Liver (tissue), 3 donors: ENCODE data around the gene TBC1D5.

Experiments used
- ATF3 ChIP-seq: IDR thresholded peaks from 2 replicates; pipeline ENCODE4 v1.6.1; 2016; ENCODE audit warnings: antibody characterized with exemption
- EGR1 ChIP-seq, 2 donors: IDR thresholded peaks; 2 replicates each; pipeline ENCODE4 v1.6.1; 2016 to 2018; ENCODE audit warnings: antibody characterized with exemption in 2 of 2, low read depth in 2 of 2
- FOXA1 ChIP-seq: IDR thresholded peaks from 2 replicates; pipeline ENCODE4 v1.6.1; 2016; ENCODE audit warnings: antibody characterized with exemption
- GABPA ChIP-seq, 2 donors: IDR thresholded peaks in 1 of 2; conservative IDR thresholded peaks in 1 of 2; 2 replicates each; pipeline ENCODE4 v1.6.1; 2016; ENCODE audit warnings: antibody characterized with exemption in 2 of 2, mild to moderate bottlenecking in 1 of 2, moderate library complexity in 1 of 2
- RAD21 ChIP-seq, 2 donors: IDR thresholded peaks; 2 replicates each; pipeline ENCODE4 v1.6.1; 2016; ENCODE audit warnings: antibody characterized with exemption in 2 of 2, mild to moderate bottlenecking in 2 of 2
- REST ChIP-seq: IDR thresholded peaks from 2 replicates; pipeline ENCODE4 v1.6.1; 2016; ENCODE audit warnings: antibody characterized with exemption, mild to moderate bottlenecking
- RXRA ChIP-seq, 2 donors: IDR thresholded peaks; 2 replicates each; pipeline ENCODE4 v1.6.1; 2017 to 2018; ENCODE audit warnings: antibody characterized with exemption in 2 of 2, mild to moderate bottlenecking in 1 of 2
- SP1 ChIP-seq: IDR thresholded peaks from 2 replicates; pipeline ENCODE4 v1.6.1; 2018; ENCODE audit warnings: antibody characterized with exemption, mild to moderate bottlenecking
- TAF1 ChIP-seq: conservative IDR thresholded peaks from 2 replicates; pipeline ENCODE4 v1.6.1; 2016; ENCODE audit warnings: antibody characterized with exemption, mild to moderate bottlenecking
- YY1 ChIP-seq: IDR thresholded peaks from 2 replicates; pipeline ENCODE4 v1.6.1; 2016; ENCODE audit warnings: antibody characterized with exemption, mild to moderate bottlenecking
- TF ChIP-seq, protein P1 (sequence below): fragments of 150-350 bp; IDR thresholded peaks from 2 replicates; pipeline ENCODE4 v1.5.1; 2017; ENCODE audit warnings: improper control_type of control experiment, low read depth, low read length; ENCODE audit not compliant: missing input control
- TF ChIP-seq, protein P2 (sequence below): IDR thresholded peaks from 2 replicates; pipeline ENCODE4 v1.6.1; 2016; ENCODE audit warnings: antibody characterized with exemption
- TF ChIP-seq, protein P3 (sequence below): IDR thresholded peaks from 2 replicates; pipeline ENCODE4 v1.6.1; 2016; ENCODE audit warnings: antibody characterized with exemption
- donor health status: healthy.
- donor health status: healthy.

- no peak for TF ChIP-seq RXRA (IDR thresholded peaks at IDR 0.05)
- TF ChIP-seq, protein P1, sequence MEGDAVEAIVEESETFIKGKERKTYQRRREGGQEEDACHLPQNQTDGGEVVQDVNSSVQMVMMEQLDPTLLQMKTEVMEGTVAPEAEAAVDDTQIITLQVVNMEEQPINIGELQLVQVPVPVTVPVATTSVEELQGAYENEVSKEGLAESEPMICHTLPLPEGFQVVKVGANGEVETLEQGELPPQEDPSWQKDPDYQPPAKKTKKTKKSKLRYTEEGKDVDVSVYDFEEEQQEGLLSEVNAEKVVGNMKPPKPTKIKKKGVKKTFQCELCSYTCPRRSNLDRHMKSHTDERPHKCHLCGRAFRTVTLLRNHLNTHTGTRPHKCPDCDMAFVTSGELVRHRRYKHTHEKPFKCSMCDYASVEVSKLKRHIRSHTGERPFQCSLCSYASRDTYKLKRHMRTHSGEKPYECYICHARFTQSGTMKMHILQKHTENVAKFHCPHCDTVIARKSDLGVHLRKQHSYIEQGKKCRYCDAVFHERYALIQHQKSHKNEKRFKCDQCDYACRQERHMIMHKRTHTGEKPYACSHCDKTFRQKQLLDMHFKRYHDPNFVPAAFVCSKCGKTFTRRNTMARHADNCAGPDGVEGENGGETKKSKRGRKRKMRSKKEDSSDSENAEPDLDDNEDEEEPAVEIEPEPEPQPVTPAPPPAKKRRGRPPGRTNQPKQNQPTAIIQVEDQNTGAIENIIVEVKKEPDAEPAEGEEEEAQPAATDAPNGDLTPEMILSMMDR = no peak
- TF ChIP-seq EGR1 (IDR thresholded peaks at IDR 0.05; ENCODE audit: low read depth in 2 of 2) = no peak
- no peak for TF ChIP-seq REST
- TF ChIP-seq YY1 = no peak
- TF ChIP-seq RAD21 (IDR thresholded peaks at IDR 0.05) = no peak
- TF ChIP-seq, protein P2, sequence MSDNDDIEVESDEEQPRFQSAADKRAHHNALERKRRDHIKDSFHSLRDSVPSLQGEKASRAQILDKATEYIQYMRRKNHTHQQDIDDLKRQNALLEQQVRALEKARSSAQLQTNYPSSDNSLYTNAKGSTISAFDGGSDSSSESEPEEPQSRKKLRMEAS = no peak
- no peak for TF ChIP-seq SP1
- no peak for TF ChIP-seq TAF1
- TF ChIP-seq, protein P3, sequence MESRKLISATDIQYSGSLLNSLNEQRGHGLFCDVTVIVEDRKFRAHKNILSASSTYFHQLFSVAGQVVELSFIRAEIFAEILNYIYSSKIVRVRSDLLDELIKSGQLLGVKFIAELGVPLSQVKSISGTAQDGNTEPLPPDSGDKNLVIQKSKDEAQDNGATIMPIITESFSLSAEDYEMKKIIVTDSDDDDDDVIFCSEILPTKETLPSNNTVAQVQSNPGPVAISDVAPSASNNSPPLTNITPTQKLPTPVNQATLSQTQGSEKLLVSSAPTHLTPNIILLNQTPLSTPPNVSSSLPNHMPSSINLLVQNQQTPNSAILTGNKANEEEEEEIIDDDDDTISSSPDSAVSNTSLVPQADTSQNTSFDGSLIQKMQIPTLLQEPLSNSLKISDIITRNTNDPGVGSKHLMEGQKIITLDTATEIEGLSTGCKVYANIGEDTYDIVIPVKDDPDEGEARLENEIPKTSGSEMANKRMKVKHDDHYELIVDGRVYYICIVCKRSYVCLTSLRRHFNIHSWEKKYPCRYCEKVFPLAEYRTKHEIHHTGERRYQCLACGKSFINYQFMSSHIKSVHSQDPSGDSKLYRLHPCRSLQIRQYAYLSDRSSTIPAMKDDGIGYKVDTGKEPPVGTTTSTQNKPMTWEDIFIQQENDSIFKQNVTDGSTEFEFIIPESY = no peak
- no peak for TF ChIP-seq ATF3
- TF ChIP-seq GABPA (IDR thresholded peaks at IDR 0.05 in 1 of 2, conservative IDR thresholded peaks at IDR 0.05 in 1 of 2) = no peak
- no peak for TF ChIP-seq FOXA1
These were observed 515.0 kb downstream of the TBC1D5 start for GRCh38 chr3:17227472-17227871.
